Activated B cell treated with CpG ODN at 0.5 μM for 24 hours (primary cell): ENCODE results near the gene VPS72. TPM values are rescaled to one million over a fixed set of nuclear protein-coding genes. Genes with fewer than 3 reads are reported as not detected.
"Not testable (repeated sequence)": the region's sequence is repeated elsewhere in the genome, so short reads cannot be mapped to it uniquely, and the experiment has no call there.

ENCODE experiments used
- ATAC-seq: fragments of 200-7000 bp; cut with Tn5 transposase; one replicate; pipeline ENCODE4 v1.10.0; 2021; ENCODE audit warnings: low read depth, mild to moderate bottlenecking, moderate library complexity
- CTCF ChIA-PET: fragments of 350-600 bp; sonication (Branson Sonifier 250); formaldehyde crosslinking; loops from one replicate; lab custom pipeline; 2021; ENCODE audit warnings: antibody characterized with exemption; lab: Charles Lee
- POLR2A ChIA-PET: fragments of 350-600 bp; sonication (Branson Sonifier 250); formaldehyde crosslinking; loops from one replicate; lab custom pipeline; 2021; ENCODE audit warnings: antibody characterized with exemption; lab: Charles Lee
- DNase-seq: peaks from one replicate; pipeline ENCODE4 v3.0.0; 2022
- H3K27ac Mint-ChIP-seq: one replicate; pipeline ENCODE4 v1.8.0; 2020; ENCODE audit warnings: mixed read lengths
- H3K27me3 Mint-ChIP-seq: one replicate; pipeline ENCODE4 v1.8.0; 2021; ENCODE audit warnings: mixed read lengths
- H3K36me3 Mint-ChIP-seq: one replicate; pipeline ENCODE4 v1.8.0; 2021; ENCODE audit warnings: low read depth, mixed read lengths
- H3K4me1 Mint-ChIP-seq: one replicate; pipeline ENCODE4 v1.8.0; 2021; ENCODE audit warnings: mixed read lengths
- H3K4me3 Mint-ChIP-seq: one replicate; pipeline ENCODE4 v1.8.0; 2020; ENCODE audit warnings: mild to moderate bottlenecking, mixed read lengths
- H3K9me3 Mint-ChIP-seq: one replicate; pipeline ENCODE4 v1.8.0; 2020; ENCODE audit warnings: mixed read lengths
- CTCF ChIP-seq: fragments of 200-600 bp; IDR thresholded peaks from one replicate; pipeline ENCODE4 v1.8.0; 2022; ENCODE audit warnings: antibody characterized with exemption, mild to moderate bottlenecking
- intact Hi-C: fragments of 100-400 bp; cut with micrococcal nuclease; formaldehyde crosslinking; loops from one replicate; pipeline ENCODE4 v1.15.1; 2024
- total RNA-seq: library from RNA; stranded (reverse); gene quantifications from 2 replicates; pipeline ENCODE4 v1.2.3, GENCODE V29; 2022

Gene VPS72
- total RNA-seq, 1 donor from 2014 or later = 58.8 TPM

GRCh38 chr1:151193856-151194255 lies 3.9 kb upstream of the VPS72 start:
- intact Hi-C loops = loop anchor here (10.0 kb wide), 1 partner anchor 801 kb away; the partner anchor contains the start of gene S100A10
- DNase-seq = no peak
- Mint-ChIP-seq H3K4me1 (peaks cover 33% of the 10 kb centered on the region), H3K27me3 (no peaks in the 10 kb centered on the region), H3K4me3 (no peak overlapping the region), H3K9me3 (no peaks in the 10 kb centered on the region), H3K36me3 (peaks cover 13% of the 10 kb centered on the region), H3K27ac (no peak overlapping the region)
- no peak for TF ChIP-seq CTCF
- ATAC-seq = no peak
- POLR2A ChIA-PET = no interaction called here
- CTCF ChIA-PET = interaction anchor here (1.6 kb wide), 1 partner anchor 58 kb away, joined by 4 read pairs; no protein-coding TSS in a partner anchor

GRCh38 chr1:151193304-151193703 lies 3.3 kb upstream of the VPS72 start:
- intact Hi-C loops = loop anchor here (10.0 kb wide), 1 partner anchor 801 kb away; the partner anchor contains the start of gene S100A10
- no peak overlapping the region for H3K27ac Mint-ChIP-seq
- TF ChIP-seq CTCF = no peak
- ChIA-PET POLR2A (interaction anchor here (0.6 kb wide), 1 partner anchor 89 kb away, joined by 3 read pairs; the partner anchor contains the start of gene ZNF687), CTCF (interaction anchor here (1.6 kb wide), 1 partner anchor 58 kb away, joined by 4 read pairs; no protein-coding TSS in a partner anchor)
- no peaks in the 10 kb centered on the region for H3K27me3 Mint-ChIP-seq
- ATAC-seq (no peak), DNase-seq (no peak)
- H3K9me3 Mint-ChIP-seq = no peaks in the 10 kb centered on the region
- H3K36me3 Mint-ChIP-seq = peaks cover 8% of the 10 kb centered on the region
- peaks cover 34% of the 10 kb centered on the region for H3K4me1 Mint-ChIP-seq
- no peak overlapping the region for H3K4me3 Mint-ChIP-seq

DNA sequence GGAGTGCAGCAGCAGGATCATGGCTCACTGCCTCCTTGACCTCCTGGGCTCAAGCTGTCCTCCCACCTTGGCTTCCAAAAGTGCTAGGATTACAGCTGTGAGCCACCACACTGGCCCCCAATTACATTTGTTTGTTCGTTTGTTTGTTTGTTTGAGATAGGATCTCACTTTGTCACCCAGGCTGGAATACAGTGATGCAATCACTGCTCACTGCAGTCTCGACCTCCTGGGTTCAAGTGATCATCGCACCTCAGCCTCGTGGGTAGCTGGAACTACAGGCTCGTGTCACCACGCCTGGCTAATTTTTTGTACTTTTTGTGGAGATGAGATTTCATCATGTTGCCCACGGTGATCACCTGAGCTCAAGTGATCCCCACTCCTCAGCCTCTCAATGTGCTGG lies 2.0 kb upstream of the VPS72 start:
- H3K4me3 Mint-ChIP-seq = no peak overlapping the region
- ChIA-PET CTCF (no interaction called here), POLR2A (no interaction called here)
- ATAC-seq (no peak), DNase-seq (no peak)
- H3K27ac Mint-ChIP-seq = no peak overlapping the region
- intact Hi-C loops = loop anchor here (10.0 kb wide), 1 partner anchor 803 kb away; the partner anchor contains the start of gene S100A10
- no peaks in the 10 kb centered on the region for H3K9me3 Mint-ChIP-seq
- H3K4me1 Mint-ChIP-seq = peaks cover 34% of the 10 kb centered on the region
- no peak for TF ChIP-seq CTCF
- H3K36me3 Mint-ChIP-seq = peaks cover 5% of the 10 kb centered on the region
- H3K27me3 Mint-ChIP-seq = no peaks in the 10 kb centered on the region

- POLR2A ChIA-PET = interaction anchor here (2.0 kb wide), 1 partner anchor 138 kb away, joined by 10 read pairs; the partner anchor contains the start of gene PI4KB
- CTCF ChIA-PET, H3K9me3 Mint-ChIP-seq, DNase-seq, ATAC-seq, H3K27me3 Mint-ChIP-seq, intact Hi-C loops: not testable (repeated sequence)
- Mint-ChIP-seq H3K4me3 (peak overlapping the region; percentile 100), H3K27ac (peak overlapping the region; percentile 99), H3K4me1 (peaks cover 34% of the 10 kb centered on the region), H3K36me3 (peaks cover 28% of the 10 kb centered on the region)
These were observed 1.3 kb downstream of the VPS72 start for GRCh38 chr1:151188667-151189066.

GRCh38 chr1:151187205-151187604 lies 2.8 kb downstream of the VPS72 start:
- ATAC-seq = no peak
- TF ChIP-seq CTCF = no peak
- Mint-ChIP-seq H3K4me3 (no peak overlapping the region), H3K27ac (no peak overlapping the region), H3K4me1 (peaks cover 34% of the 10 kb centered on the region), H3K27me3 (no peaks in the 10 kb centered on the region), H3K36me3 (peaks cover 41% of the 10 kb centered on the region), H3K9me3 (no peaks in the 10 kb centered on the region)
- POLR2A ChIA-PET = interaction anchor here (0.6 kb wide), 1 partner anchor 846 kb away, joined by 5 read pairs; no protein-coding TSS in a partner anchor
- DNase-seq = no peak
- intact Hi-C loops = no loop called here
- CTCF ChIA-PET = no interaction called here
